HG03066 (cell line): ENCODE results near the gene CNTNAP4.

Source experiments
- ATAC-seq: cut with Tn5 transposase; IDR thresholded peaks from one replicate; pipeline ENCODE4 v1.9.1; 2021; ENCODE audit warnings: low read depth; ENCODE audit not compliant: unreplicated experiment

The CNTNAP4 gene

DNA sequence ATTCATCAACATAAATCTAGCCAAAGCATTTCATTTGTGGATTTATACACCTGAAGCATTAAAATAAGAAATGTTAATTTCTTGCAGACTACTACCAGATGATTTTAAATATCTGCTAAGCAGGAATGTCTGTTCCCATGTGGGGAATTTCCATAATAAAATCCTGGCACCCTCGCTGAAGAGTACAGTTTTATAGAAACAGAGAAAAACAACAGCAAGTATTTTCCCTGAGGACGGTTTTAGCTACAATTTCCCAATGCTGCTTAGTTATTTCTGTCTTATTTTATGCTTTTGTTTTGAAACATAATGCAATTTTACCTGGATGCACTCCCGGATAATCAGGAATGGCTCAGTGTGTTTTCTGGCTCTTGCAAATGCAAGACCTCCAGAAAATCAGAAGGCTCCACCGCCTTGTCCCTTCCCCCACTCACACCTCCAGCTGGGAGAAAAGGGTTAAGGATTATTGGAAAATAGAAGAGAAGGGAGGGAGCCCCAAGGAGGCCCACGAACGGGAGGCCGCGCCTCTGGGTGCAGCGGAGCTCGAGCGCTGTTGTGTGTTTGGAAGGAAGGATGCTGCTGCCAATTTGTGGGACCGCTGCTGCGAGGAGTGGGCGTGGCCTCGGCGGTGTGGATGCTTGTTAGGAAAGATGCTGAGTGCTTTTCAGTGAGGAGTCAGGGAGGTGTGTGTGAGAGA lies at the start of gene CNTNAP4:
Gene CNTNAP4 (plus strand): TSS at position 657 of the 694 bp plus-strand sequence. CDS start 262 bp downstream, outside the sequence.
- no peak for ATAC-seq

DNA sequence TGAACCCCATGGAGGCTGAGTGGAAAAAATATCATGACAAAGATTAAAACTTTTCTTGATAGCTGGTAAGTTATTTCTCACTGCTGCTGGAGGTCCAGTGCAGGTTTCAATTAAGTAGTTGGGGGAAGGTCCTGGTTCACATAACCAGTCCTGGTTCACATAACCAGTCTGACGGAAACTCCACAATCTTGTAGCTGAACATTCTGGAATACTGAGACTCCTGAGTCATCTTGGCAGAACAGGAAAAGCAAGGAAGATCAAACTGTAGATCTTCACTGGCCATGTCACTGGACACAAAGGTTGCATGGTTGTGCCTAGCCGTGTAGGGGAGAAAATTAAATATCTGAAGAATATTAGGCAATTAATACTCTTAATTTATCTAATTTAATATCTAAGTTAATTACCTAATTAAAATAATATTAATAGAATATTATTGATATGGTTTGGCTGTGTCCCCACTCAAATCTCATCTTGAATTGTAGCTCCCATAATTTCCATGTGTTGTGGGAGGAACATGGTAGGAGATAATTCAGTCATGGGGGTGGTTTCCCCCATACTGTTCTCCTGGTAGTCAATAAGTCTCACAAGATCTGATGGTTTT lies 48.6 kb upstream of the CNTNAP4 start:
- ATAC-seq = no peak

DNA sequence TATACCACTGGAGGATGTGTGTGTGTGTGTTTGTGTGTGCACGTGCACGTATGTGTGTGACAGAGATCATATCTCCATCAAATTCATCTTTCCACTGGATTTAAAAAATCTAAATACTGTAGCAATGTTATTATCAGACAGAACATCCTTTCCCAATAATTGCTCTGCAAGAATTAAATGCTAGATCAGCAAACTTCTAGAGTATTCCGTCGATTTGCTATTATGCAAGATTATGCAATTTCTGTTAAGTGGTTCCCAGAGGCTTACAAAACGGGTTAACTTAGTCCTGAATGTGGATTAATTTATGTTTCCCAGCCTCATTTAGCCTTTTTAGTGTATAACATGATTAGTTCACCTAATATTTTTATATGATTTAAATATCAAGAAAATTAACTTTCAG lies 44.5 kb upstream of the CNTNAP4 start:
- no peak for ATAC-seq

DNA sequence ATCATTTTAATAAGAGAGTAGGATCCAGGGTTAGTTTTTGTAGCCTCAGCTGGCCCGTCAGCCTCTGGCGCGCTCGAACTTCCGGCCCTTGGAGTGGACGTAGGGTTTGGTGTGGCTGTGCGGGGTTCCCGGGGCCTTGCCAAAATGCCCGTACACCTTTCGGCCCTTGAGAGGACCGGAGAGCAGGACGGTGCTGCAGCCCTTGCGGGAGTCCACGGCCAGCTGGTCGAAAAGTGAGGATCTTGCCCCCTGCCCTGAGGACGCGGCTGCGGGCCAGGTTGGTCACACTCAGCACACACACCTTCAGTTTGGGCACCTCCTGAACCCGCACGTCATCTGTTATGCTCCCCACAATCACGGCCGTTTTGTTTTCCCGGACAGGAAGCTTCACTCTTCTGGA lies 42.2 kb upstream of the CNTNAP4 start:
- ATAC-seq = no peak

DNA sequence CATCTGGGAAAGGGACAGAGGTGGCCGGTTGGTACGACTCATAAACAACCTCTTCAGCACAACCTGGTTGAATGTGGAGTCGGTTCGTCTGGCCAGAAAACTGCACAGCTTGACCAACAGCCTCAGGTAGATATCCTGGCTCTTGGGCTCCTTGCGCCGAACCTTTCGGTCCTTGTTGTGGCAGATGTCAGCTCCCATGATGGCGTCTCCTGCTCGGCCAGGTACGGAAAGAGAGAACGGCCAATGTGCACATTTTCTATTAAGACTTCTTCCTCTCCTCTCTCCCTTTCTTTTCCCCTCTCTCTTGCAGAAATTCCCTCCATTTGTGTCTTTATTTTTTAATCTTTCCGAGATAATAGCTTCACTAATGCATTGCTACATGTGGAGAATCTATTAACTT lies 41.8 kb upstream of the CNTNAP4 start:
- no peak for ATAC-seq

DNA sequence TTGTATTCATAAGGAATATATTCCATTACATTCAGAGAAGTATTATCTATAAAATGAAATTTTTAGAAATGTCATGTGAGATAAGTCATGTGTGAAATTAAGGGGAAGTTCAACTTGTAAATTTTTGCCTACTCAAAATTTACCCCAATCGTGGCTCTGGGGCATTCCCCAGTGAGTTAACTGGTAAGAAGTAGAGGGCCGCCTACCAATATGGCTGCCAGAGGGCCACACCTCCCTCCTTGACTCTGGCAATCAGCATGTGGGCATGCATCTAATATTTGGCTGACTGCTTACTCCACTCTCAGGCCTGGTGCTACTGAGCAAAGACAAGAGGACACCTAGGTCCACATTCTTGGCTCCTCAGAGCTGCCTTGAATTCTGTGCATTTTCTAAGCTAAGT lies 39.7 kb upstream of the CNTNAP4 start:
- no peak for ATAC-seq

DNA sequence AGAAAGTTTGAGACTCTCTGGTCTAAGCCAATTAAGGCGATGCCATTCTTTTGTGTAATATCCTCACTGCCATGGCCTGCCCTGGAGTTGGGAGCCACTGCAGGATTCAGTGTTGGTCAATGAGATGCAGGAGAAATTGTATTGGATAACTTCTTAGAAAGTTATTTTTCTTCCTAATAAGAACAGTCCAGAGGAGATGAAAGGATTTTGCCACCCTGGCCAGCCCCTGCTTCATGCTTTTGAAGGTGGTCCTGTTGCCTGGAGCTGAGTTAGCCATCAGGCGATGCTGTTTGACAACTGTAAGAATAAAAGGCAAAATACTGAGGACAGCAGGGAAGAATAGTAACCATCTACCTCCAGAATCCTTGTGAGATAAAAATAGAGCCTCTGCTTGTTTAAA lies 35.4 kb upstream of the CNTNAP4 start:
- no peak for ATAC-seq

DNA sequence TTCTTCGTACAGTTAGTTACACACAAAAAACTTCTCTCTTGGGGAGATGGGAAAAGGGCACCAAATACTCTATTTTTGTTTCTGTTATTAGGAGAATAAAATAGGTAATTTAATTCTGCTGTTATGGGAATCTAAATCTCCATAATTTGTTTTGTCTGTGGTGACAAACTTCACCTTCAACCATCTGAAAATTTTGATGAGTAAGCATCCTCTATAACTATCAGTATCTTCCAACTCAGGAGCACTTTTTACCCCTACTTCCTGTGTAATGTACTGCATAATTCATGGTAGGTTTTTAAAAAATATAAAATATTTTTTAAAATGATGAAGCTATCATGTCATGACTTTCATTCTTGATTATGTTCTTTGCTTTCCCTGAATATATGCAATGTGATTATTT lies 33.6 kb upstream of the CNTNAP4 start:
- ATAC-seq = no peak

DNA sequence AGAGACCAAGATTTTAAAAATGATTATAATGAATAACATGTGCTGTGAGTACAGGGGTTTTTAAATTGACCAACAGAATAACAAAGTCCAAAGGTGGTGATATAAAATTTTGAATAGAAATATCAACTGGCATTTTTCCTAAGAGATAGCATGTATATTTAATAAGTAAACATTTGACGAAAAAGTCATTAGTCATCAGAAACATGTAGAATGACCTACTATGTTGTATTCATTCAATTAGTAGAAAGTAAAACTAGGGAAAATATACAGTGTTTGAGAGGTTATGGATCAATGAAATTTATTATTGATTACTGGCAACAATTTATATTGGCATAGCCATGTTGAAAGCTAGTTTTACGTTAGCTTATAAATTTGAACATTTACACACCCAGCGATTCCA lies 30.6 kb upstream of the CNTNAP4 start:
- no peak for ATAC-seq

DNA sequence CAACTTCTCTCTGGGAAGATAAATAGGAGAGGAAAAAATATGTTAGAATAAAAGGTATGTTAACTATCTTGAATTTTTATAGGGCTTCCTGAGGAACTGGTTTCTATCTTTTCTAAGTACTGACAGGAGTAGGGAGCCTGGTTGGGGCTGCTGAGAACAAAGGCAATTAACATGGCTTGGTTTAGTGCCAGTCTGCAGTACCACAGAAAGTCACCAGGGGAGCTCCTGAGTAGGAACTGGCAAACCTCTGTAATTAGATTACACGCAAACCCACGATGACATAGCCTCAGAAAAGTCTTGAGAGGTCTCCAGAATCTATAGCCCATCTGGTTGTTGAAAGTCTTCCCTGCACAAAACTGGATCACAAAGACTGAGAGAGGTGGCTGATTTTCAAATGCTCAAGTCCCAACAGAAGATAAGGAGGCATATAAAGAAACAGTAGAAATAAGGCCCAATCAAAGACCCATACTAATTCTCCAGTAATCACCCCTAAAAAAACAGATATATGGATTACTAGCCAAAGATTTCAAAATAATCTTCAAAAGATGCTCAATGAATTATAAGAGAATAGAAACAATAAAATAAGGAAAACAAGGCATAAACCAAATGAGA lies 11.7 kb upstream of the CNTNAP4 start:
- ATAC-seq = peak; percentile 77

DNA sequence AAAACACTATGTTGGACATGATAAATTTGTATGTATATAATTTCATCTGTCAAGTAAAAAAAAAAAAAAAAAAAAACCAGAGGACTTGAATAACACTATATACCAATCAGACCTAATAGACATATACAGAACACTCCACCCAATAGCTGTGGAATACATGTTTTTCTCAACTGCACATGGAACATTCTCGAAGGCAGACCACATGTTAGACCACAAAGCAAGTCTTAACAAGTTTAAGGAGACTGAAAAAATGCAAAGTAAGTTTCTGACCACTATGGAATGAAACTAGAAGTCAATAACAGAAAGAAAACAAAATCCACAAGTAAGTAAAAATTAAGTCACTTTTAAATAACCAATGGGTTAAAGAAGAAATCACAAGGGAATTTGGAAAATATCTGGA lies 8.4 kb upstream of the CNTNAP4 start:
- no peak for ATAC-seq

DNA sequence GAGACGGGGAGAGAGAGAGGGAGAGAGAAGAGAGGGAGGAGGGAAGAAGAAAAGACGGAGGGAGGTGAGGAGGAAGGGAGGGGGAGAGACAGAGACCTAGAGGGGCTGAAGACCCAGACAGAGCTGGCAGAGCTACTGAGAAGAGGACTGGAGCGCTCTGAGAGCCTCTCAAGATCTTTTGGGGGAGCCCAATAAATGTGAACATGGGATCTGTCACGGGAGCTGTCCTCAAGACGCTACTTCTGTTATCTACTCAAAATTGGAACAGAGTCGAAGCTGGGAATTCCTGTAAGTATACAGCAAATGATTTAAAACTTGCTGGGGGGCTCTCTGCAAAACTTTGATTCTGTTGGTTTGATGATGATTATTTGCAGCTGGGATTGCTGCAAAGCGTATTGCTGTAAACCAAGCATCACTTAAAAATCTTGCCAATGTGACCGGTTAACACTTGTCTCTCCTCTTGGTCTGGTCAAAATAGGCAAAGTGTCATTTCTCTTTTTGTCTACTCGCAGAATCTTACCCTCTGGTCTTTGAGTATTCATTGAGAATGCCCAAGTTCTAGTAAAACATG lies 344 bp downstream of the CNTNAP4 start:
- no peak for ATAC-seq

DNA sequence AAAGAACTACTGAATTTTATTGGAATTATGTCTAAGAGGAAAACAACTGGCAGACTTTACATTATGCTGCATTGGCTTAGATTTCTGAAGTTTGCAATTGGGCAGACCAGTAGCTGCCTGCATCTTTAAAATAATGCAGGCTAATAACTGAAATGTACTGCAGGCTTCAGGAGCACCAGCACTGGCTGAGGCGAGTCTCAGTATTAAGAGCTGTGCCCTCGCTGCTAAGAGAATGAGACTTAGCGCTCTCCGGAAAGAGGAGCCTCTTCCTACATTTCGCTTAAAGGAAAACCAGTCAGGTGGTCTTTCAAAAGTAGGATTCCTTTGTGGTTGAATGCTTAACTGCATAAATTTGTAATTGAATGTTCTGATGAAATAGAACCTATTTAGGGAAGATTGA lies 885 bp downstream of the CNTNAP4 start:
- no peak for ATAC-seq

DNA sequence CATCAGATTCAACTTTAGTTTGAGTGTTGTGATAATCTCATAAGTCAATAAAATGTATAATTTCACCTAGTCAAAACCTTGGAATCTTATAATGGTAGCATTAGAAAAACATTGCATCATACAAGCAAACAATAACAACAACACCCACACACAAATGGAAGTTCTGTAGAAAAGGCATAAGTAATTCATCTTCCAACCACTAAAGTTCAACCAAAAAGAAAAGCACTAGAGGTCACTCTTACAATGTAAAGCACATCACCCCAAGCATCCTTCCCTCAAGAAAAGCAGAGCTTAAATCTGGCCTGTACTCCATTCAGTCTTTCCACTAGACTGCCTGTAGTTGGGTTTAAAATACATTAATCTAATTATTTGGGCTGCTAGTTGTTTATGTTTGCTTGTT lies 1.8 kb downstream of the CNTNAP4 start:
- ATAC-seq = peak; percentile 73

DNA sequence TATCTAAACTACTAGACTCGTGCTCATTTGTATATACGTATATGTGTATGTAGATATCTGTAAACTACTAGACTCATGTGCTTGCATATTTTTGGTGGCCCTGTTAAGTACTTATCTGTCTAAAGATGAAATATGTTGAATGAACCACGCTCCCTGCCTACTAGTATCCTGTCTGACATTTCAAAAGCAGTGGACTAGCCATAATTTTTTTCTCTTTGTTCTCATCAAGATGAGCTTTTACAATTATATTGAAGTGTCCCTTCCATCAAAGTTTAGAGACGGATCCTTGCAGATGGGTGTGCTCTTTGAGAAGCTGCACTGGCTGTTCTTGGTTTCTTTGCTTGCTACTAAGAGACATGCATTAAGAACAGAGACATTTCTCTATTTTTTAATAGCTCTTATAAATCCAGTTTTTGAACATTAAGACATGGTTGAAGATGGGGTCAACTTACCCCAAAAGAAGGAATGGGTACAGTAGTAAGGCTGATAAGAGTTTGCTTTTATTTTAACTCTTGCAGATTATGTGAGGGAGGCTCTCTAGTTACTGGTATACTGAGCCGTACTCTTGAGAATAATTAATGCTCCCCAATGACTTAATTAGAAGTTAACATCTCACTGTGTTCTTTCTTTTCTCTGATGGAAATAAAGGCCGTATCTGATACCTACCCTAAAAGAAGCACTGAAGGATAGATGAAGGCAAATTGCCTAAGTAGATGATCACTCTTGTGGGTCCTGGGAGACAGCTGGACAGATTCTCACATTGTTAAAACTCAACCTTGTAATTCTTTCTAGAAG lies 3.4 kb downstream of the CNTNAP4 start:
- ATAC-seq = no peak

DNA sequence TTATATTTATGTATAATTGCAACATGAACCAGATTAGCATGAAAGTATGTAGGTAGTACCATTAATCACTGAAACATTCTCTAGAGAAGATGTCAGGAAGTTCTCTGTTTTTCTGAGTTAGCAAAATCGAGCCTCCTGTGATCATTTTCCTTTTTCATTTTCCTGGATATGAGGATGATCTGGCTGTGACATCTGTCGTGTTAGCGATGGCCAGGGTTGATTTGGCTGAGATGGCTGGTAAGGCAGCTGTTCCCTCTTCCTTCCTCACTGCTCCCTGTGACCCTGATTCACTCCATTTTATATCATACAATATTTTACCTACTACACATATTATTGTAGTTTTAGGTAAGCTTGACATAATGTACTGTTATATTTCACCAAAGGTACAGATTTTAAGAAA lies 10.3 kb downstream of the CNTNAP4 start:
- no peak for ATAC-seq

DNA sequence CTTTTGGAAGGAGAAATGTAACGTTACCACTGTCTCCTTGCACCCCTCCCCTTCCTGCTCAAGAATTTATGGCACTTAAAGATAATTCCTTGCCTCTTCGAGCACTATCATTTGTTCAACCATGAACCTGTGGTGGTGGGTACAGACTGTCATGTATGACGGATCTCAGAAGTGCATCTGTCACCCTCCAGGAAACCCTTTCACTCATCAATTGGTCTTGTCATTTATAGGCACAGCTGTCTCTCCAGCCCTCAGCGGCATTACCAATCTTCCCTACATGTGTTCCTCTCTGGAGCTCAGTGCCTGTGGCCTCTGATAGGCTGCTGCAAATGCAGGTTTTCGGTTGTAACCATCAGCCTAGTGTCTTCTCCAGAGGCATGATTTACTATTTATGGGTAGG lies 15.0 kb downstream of the CNTNAP4 start:
- ATAC-seq = no peak

DNA sequence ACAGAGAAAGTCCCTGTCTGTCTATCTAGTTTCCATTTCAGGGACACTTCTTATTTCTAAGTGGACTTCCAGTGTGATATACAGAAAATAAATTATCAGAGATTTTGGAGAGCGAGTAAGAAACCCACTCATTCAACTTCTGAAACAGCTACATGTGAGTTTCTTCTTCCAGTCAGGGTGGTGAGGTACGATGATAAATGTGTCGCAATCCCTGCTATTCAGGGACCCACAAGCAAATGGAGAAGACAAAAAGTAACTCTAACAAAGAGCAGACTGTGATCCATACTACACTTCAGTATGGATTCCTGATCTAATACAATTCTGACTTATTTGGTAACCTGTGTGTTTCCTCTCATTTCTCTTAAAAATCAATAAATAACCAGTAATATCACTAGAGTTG lies 16.8 kb downstream of the CNTNAP4 start:
- no peak for ATAC-seq

DNA sequence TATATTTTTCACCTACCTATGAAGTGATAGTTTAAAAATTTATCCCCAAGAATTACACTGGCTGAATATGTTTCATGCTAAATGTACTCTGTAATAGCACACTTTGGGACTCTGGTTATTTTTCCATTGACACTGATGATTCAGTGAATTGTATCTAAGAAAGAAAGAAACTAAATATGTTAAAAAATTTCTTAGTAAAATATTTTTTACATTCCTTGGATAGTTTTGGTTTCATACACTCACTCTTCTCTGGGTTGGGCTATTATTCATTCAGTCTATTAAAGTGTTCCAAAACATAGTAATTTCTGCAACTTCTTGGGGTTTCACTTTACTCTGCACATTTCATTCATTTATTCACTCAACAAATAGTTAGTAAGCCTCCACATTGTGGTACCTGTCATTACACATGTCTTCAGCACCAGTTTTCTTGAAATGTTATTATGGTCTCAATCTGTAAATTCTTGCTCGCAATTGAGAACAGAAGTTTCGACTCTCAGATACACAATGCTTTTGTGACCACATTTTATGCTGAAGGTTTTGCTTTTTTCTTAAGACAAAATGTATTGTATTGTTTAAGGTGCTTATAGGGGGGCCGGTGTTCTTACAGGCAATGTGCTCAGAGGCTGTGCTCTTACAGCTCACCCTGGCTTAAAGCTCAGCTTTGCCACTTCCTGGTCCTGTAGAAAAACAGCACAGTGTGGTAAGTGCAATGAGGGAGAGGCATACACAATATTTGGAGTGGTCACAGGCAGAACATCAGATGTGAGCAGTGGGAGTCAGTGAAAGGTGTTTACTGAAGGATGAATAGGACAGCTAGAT lies 17.4 kb downstream of the CNTNAP4 start:
- no peak for ATAC-seq

DNA sequence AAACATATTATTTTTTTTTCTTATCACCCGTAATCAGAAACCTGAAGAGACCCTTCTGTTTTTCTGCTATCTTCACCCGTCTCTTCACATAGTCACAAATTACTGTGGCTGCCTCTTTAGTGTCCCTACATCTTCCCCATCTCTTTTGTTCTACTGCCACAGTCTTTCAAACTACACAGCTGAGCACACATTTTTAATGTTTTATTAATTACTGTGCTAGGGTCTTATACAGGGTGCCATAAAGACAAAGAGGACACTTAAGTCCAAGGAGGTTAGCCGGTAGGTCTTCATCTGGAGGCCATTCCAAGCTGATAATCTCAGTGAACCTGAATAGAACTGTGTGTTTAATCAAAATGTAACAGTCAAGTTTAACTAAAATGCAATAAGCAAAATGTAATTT lies 20.7 kb downstream of the CNTNAP4 start:
- no peak for ATAC-seq
